SK-N-SH treated with all-trans-retinoic acid at 6 μM for 48 hours (cell line): ENCODE data around the gene GABRR3.

Experiments
- ATAC-seq: fragments of 200-7000 bp; cut with Tn5 transposase; 3 replicates; pipeline ENCODE4 v1.9.1; 2020; ENCODE audit warnings: mild to moderate bottlenecking, moderate library complexity
- ARNTL ChIP-seq: fragments of 450-650 bp; formaldehyde crosslinking; IDR thresholded peaks from 2 replicates; pipeline ENCODE4 v1.5.0; 2020; ENCODE audit warnings: low read depth, mild to moderate bottlenecking, moderate library complexity, borderline replicate concordance
- BACH2 ChIP-seq: fragments of 250-450 bp; sonication (Bioruptor Pico); IDR thresholded peaks from 2 replicates; pipeline ENCODE4 v1.9.0; 2021; ENCODE audit warnings: mild to moderate bottlenecking, borderline replicate concordance
- CSDC2 ChIP-seq: fragments of 250-450 bp; sonication (Bioruptor Pico); IDR thresholded peaks from 2 replicates; pipeline ENCODE4 v1.5.0; 2020; ENCODE audit warnings: mild to moderate bottlenecking, moderate library complexity
- CSRNP3 ChIP-seq: fragments of 250-450 bp; sonication (Bioruptor Pico); IDR thresholded peaks from 2 replicates; pipeline ENCODE4 v1.5.1; 2021; ENCODE audit warnings: mild to moderate bottlenecking, moderate library complexity
- ESRRG ChIP-seq: fragments of 250-450 bp; sonication (Bioruptor Pico); IDR thresholded peaks from 2 replicates; pipeline ENCODE4 v1.6.1; 2021; ENCODE audit warnings: mild to moderate bottlenecking
- GLIS3 ChIP-seq: fragments of 250-450 bp; sonication (Bioruptor Pico); IDR thresholded peaks from 2 replicates; pipeline ENCODE4 v1.5.0; 2020; ENCODE audit warnings: mild to moderate bottlenecking, moderate library complexity
- ISL1 ChIP-seq: fragments of 250-450 bp; sonication (Bioruptor Pico); IDR thresholded peaks from 2 replicates; pipeline ENCODE4 v2.1.2; 2022; ENCODE audit warnings: mild to moderate bottlenecking, moderate library complexity
- OSR1 ChIP-seq: fragments of 250-450 bp; sonication (Bioruptor Pico); IDR thresholded peaks from 2 replicates; pipeline ENCODE4 v1.8.0; 2022; ENCODE audit warnings: moderate library complexity, mild to moderate bottlenecking, inconsistent platforms
- POU6F1 ChIP-seq: fragments of 250-450 bp; sonication (Bioruptor Pico); IDR thresholded peaks from 2 replicates; pipeline ENCODE4 v1.8.0; 2021; ENCODE audit warnings: low read depth, mild to moderate bottlenecking, moderate library complexity, borderline replicate concordance
- PPARA ChIP-seq: fragments of 250-450 bp; sonication (Bioruptor Pico); IDR thresholded peaks from 2 replicates; pipeline ENCODE4 v1.5.0; 2020; ENCODE audit warnings: mild to moderate bottlenecking, borderline replicate concordance
- RARB ChIP-seq: fragments of 250-450 bp; sonication (Bioruptor Pico); IDR thresholded peaks from 2 replicates; pipeline ENCODE4 v1.8.0; 2021; ENCODE audit warnings: mild to moderate bottlenecking, moderate library complexity
- SNAI2 ChIP-seq: fragments of 250-450 bp; sonication (Bioruptor Pico); IDR thresholded peaks from 2 replicates; pipeline ENCODE4 v1.5.0; 2020; ENCODE audit warnings: mild to moderate bottlenecking, moderate library complexity
- TCF4 ChIP-seq: fragments of 250-450 bp; sonication (Bioruptor Pico); IDR thresholded peaks from 2 replicates; pipeline ENCODE4 v1.8.0; 2021; ENCODE audit warnings: mild to moderate bottlenecking, moderate library complexity, borderline replicate concordance
- TOX ChIP-seq: fragments of 250-450 bp; sonication (Bioruptor Pico); IDR thresholded peaks from 2 replicates; pipeline ENCODE4 v1.8.0; 2021; ENCODE audit warnings: mild to moderate bottlenecking, moderate library complexity, borderline replicate concordance
- ZC3H10 ChIP-seq: fragments of 250-450 bp; sonication (Bioruptor Pico); IDR thresholded peaks from 2 replicates; pipeline ENCODE4 v1.5.1; 2021; ENCODE audit warnings: mild to moderate bottlenecking, moderate library complexity
- ZFP3 ChIP-seq: fragments of 250-450 bp; sonication (Bioruptor Pico); IDR thresholded peaks from 2 replicates; pipeline ENCODE4 v1.5.0; 2020; ENCODE audit warnings: mild to moderate bottlenecking, moderate library complexity
- ZFP30 ChIP-seq: fragments of 450-650 bp; formaldehyde crosslinking; IDR thresholded peaks from 2 replicates; pipeline ENCODE4 v1.5.0; 2022; ENCODE audit warnings: mild to moderate bottlenecking, moderate library complexity
- ZNF565 ChIP-seq: fragments of 450-650 bp; formaldehyde crosslinking; conservative IDR thresholded peaks from 2 replicates; pipeline ENCODE4 v1.5.0; 2020; ENCODE audit warnings: low read depth, mild to moderate bottlenecking, moderate library complexity
- ZNF70 ChIP-seq: fragments of 450-650 bp; formaldehyde crosslinking; IDR thresholded peaks from 2 replicates; pipeline ENCODE4 v1.5.0; 2020; ENCODE audit warnings: mild to moderate bottlenecking, moderate library complexity
- ZNF8 ChIP-seq: fragments of 450-650 bp; formaldehyde crosslinking; IDR thresholded peaks from 2 replicates; pipeline ENCODE4 v1.5.0; 2020; ENCODE audit warnings: mild to moderate bottlenecking, moderate library complexity
- TF ChIP-seq, protein P1 (sequence below): fragments of 250-450 bp; sonication (Bioruptor Pico); IDR thresholded peaks from 2 replicates; pipeline ENCODE4 v1.8.0; 2020; ENCODE audit warnings: mild to moderate bottlenecking, moderate library complexity, borderline replicate concordance
- TF ChIP-seq, protein P2 (sequence below): fragments of 250-450 bp; sonication (Bioruptor Pico); IDR thresholded peaks from 2 replicates; pipeline ENCODE4 v1.5.0; 2020; ENCODE audit warnings: mild to moderate bottlenecking, moderate library complexity
- TF ChIP-seq, protein P3 (sequence below): fragments of 250-450 bp; sonication (Bioruptor Pico); IDR thresholded peaks from 2 replicates; pipeline ENCODE4 v1.5.1; 2020; ENCODE audit warnings: low read depth, mild to moderate bottlenecking, moderate library complexity

GABRR3 gene

DNA sequence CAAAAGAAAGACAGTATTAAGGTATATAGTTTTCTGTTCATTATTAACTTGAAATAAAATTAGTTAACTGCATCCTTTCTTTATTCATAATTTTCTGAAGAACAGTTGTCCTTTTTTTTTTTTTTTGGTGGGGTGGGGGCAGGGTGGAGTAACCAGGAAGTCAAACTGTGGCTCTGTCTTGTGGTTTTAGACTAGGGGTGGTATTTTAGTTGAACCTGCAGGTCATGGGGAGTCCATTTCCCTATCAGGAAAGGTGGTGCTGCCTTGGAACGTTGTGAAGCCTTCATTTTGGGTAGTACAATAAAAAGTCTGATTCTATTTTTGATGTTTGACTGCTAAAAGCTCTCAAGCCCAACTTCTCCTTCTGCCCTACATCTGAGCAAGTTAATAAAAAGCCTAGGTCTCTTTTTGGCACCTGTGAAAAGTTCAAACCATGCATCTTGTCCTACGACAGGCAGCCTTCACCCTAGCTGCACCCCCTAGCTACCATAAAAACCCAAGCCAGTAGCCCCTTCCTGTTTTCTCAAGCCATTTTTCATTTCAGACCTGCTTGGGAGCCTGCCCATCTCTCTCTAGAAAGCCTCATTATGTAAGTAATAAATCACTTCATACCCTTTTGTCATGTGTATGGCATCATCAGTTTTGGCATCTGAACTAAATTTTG is 31.7 kb downstream of the GABRR3 start:
- no peak for ATAC-seq
- TF ChIP-seq, protein P1, sequence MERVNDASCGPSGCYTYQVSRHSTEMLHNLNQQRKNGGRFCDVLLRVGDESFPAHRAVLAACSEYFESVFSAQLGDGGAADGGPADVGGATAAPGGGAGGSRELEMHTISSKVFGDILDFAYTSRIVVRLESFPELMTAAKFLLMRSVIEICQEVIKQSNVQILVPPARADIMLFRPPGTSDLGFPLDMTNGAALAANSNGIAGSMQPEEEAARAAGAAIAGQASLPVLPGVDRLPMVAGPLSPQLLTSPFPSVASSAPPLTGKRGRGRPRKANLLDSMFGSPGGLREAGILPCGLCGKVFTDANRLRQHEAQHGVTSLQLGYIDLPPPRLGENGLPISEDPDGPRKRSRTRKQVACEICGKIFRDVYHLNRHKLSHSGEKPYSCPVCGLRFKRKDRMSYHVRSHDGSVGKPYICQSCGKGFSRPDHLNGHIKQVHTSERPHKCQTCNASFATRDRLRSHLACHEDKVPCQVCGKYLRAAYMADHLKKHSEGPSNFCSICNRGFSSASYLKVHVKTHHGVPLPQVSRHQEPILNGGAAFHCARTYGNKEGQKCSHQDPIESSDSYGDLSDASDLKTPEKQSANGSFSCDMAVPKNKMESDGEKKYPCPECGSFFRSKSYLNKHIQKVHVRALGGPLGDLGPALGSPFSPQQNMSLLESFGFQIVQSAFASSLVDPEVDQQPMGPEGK (CRISPR knock-in tag): no peak
- no peak for TF ChIP-seq ZFP30 (CRISPR knock-in tag)
- TF ChIP-seq ZNF8 (CRISPR knock-in tag): no peak
- TF ChIP-seq SNAI2 (CRISPR knock-in tag): no peak
- no peak for TF ChIP-seq CSDC2 (CRISPR knock-in tag)
- no peak for TF ChIP-seq GLIS3 (CRISPR knock-in tag)
- no peak for TF ChIP-seq PPARA (CRISPR knock-in tag)
- no peak for TF ChIP-seq ISL1 (CRISPR knock-in tag)
- TF ChIP-seq RARB: no peak
- TF ChIP-seq ZNF565 (CRISPR knock-in tag): no peak
- no peak for TF ChIP-seq TOX (CRISPR knock-in tag)
- TF ChIP-seq OSR1 (CRISPR knock-in tag): no peak

DNA sequence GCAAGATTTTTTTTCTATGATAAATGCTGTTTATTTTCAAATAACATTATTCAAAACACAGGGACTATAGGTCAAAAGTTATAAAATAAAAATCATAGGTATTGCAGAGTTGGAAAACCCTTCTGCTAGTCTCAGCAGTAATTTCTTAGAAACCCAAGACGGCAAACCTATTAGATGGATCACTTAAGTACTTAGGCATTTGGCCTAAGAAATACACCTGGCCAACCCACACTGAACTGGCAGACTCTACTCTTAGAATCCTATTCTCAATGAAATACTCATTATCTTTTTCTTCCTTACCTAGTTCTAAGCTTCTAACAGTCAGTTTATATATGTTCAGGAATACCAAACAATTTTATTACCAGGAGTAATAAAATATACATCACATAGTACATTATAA is 32.4 kb downstream of the GABRR3 start:
- no peak for ATAC-seq
- TF ChIP-seq, protein P2, sequence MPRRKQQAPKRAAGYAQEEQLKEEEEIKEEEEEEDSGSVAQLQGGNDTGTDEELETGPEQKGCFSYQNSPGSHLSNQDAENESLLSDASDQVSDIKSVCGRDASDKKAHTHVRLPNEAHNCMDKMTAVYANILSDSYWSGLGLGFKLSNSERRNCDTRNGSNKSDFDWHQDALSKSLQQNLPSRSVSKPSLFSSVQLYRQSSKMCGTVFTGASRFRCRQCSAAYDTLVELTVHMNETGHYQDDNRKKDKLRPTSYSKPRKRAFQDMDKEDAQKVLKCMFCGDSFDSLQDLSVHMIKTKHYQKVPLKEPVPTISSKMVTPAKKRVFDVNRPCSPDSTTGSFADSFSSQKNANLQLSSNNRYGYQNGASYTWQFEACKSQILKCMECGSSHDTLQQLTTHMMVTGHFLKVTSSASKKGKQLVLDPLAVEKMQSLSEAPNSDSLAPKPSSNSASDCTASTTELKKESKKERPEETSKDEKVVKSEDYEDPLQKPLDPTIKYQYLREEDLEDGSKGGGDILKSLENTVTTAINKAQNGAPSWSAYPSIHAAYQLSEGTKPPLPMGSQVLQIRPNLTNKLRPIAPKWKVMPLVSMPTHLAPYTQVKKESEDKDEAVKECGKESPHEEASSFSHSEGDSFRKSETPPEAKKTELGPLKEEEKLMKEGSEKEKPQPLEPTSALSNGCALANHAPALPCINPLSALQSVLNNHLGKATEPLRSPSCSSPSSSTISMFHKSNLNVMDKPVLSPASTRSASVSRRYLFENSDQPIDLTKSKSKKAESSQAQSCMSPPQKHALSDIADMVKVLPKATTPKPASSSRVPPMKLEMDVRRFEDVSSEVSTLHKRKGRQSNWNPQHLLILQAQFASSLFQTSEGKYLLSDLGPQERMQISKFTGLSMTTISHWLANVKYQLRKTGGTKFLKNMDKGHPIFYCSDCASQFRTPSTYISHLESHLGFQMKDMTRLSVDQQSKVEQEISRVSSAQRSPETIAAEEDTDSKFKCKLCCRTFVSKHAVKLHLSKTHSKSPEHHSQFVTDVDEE: no peak
- TF ChIP-seq ZNF565 (CRISPR knock-in tag) (no peak), ESRRG (CRISPR knock-in tag) (no peak), CSDC2 (CRISPR knock-in tag) (no peak), POU6F1 (CRISPR knock-in tag) (no peak), ARNTL (CRISPR knock-in tag) (no peak), OSR1 (CRISPR knock-in tag) (no peak), TCF4 (CRISPR knock-in tag) (no peak), ZC3H10 (no peak), TOX (CRISPR knock-in tag) (no peak)
- TF ChIP-seq, protein P1 (CRISPR knock-in tag): no peak

- no peak for ATAC-seq
- no peak for TF ChIP-seq ESRRG (CRISPR knock-in tag)
- no peak for TF ChIP-seq TCF4 (CRISPR knock-in tag)
- no peak for TF ChIP-seq ZNF8 (CRISPR knock-in tag)
- no peak for TF ChIP-seq BACH2
- TF ChIP-seq, protein P3, sequence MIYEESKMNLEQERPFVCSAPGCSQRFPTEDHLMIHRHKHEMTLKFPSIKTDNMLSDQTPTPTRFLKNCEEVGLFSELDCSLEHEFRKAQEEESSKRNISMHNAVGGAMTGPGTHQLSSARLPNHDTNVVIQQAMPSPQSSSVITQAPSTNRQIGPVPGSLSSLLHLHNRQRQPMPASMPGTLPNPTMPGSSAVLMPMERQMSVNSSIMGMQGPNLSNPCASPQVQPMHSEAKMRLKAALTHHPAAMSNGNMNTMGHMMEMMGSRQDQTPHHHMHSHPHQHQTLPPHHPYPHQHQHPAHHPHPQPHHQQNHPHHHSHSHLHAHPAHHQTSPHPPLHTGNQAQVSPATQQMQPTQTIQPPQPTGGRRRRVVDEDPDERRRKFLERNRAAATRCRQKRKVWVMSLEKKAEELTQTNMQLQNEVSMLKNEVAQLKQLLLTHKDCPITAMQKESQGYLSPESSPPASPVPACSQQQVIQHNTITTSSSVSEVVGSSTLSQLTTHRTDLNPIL (CRISPR knock-in tag): no peak
- TF ChIP-seq, protein P2: no peak
- no peak for TF ChIP-seq SNAI2 (CRISPR knock-in tag)
- no peak for TF ChIP-seq ISL1 (CRISPR knock-in tag)
- TF ChIP-seq ZFP3 (CRISPR knock-in tag): no peak
- TF ChIP-seq RARB: no peak
- TF ChIP-seq ZNF70 (CRISPR knock-in tag): no peak
- no peak for TF ChIP-seq CSRNP3 (CRISPR knock-in tag)
Measured at GRCh38 chr3:97999994-98000393, 35.1 kb downstream of the GABRR3 start.
